Measurements from ENCODE around the gene RAP2C. TPM values are rescaled to one million over a fixed set of nuclear protein-coding genes. Genes with fewer than 3 reads are reported as not detected.

The RAP2C gene
- total and polyA plus RNA-seq, 12 donors: 7.6 to 27.7 (median 16.5) TPM

- H3K27me3 ChIP-seq: peaks cover 0 to 35% (median 0%) of the 10 kb centered on the region in 7 donors
- H3K4me1 ChIP-seq: peaks cover 0 to 14% (median 0%) of the 10 kb centered on the region in 9 donors
- no peak for ATAC-seq
- H3K4me3 ChIP-seq: no peak overlapping the region
- no peaks in the 10 kb centered on the region for H3K9me3 ChIP-seq
- H3K27ac ChIP-seq: no peak overlapping the region
- 88 to 92% methylated on average over 4 of the region's 4 CpGs for WGBS, 2 donors
- no peaks in the 10 kb centered on the region for H3K36me3 ChIP-seq
- no peak for TF ChIP-seq CTCF (IDR thresholded peaks at IDR 0.05)
- no peak for DNase-seq
- intact Hi-C loops (cut with DNase I): no loop called here
These were observed 34.4 kb downstream of the RAP2C start for GRCh38 chrX:132184871-132185270.

GRCh38 chrX:132181364-132181763, 37.9 kb downstream of the RAP2C start:
- TF ChIP-seq CTCF (IDR thresholded peaks at IDR 0.05): no peak
- Histone ChIP-seq H3K36me3 (no peaks in the 10 kb centered on the region), H3K4me3 (no peak overlapping the region), H3K4me1 (no peaks in the 10 kb centered on the region), H3K27me3 (peaks cover 0 to 29% (median 0%) of the 10 kb centered on the region in 7 donors), H3K27ac (no peak overlapping the region), H3K9me3 (no peaks in the 10 kb centered on the region)
- ATAC-seq (peak in 1 of 8 donors; percentile 48), DNase-seq (peak in 1 of 2 donors; percentile 17)
- 68 to 71% methylated on average over 7 of the region's 7 CpGs for WGBS, 2 donors
- intact Hi-C loops (cut with DNase I): no loop called here

- Histone ChIP-seq H3K36me3 (no peaks in the 10 kb centered on the region), H3K4me3 (no peak overlapping the region), H3K27ac (no peak overlapping the region), H3K27me3 (peaks cover 0 to 29% (median 0%) of the 10 kb centered on the region in 7 donors), H3K4me1 (no peaks in the 10 kb centered on the region), H3K9me3 (no peaks in the 10 kb centered on the region)
- intact Hi-C loops (cut with DNase I): no loop called here
- TF ChIP-seq CTCF (IDR thresholded peaks at IDR 0.05): no peak
- no peak for DNase-seq
- ATAC-seq: no peak
- 95 to 99% methylated on average over 3 of the region's 3 CpGs for WGBS, 2 donors
These were observed 38.3 kb downstream of the RAP2C start for GRCh38 chrX:132180929-132181328.

GRCh38 chrX:132173647-132174046, 45.6 kb downstream of the RAP2C start:
- Histone ChIP-seq H3K9me3 (no peaks in the 10 kb centered on the region), H3K4me3 (no peak overlapping the region), H3K27me3 (peaks cover 0 to 46% (median 0%) of the 10 kb centered on the region in 7 donors), H3K4me1 (no peaks in the 10 kb centered on the region), H3K27ac (no peak overlapping the region), H3K36me3 (no peaks in the 10 kb centered on the region)
- no peak for TF ChIP-seq CTCF (IDR thresholded peaks at IDR 0.05)
- ATAC-seq (no peak), DNase-seq (no peak)
- WGBS, 2 donors: 75 to 90% methylated on average over 1 of the region's 1 CpG
- intact Hi-C loops (cut with DNase I): loop anchor here in 1 of 10 donors (5.0 kb wide), 1 partner anchor 44 kb away; the partner anchor contains the start of gene RAP2C

Measured in heart right ventricle (tissue), 16 donors.